CD14-positive monocyte (primary cell): ENCODE data around the gene CYP4F12. TPM values are rescaled to one million over a fixed set of nuclear protein-coding genes. Genes with fewer than 3 reads are reported as not detected.

Experiments
- DNase-seq, 3 donors: peaks; one replicate each; pipeline ENCODE4 v3.0.0-alpha.2; 2011 to 2022
- H2AFZ ChIP-seq: 2 replicates; pipeline ENCODE4 v1.6.0; 2012; ENCODE audit warnings: mild to moderate bottlenecking, low read depth, low read length, inconsistent platforms; ENCODE audit not compliant: insufficient read depth, poor library complexity, severe bottlenecking
- H3K27ac ChIP-seq, 2 donors: 1 replicate in 1 of 2; 2 replicates in 1 of 2; pipeline ENCODE4 v1.5.1; 2012 to 2013; ENCODE audit warnings: low read length in 2 of 2, control low read depth in 1 of 2, inconsistent platforms in 1 of 2, low read depth in 1 of 2, mild to moderate bottlenecking in 1 of 2
- H3K27me3 ChIP-seq, 2 donors: one replicate each; pipeline versions ENCODE4 v1.6.0 to v1.6.1; 2011 to 2013; ENCODE audit warnings: low read length in 2 of 2; ENCODE audit not compliant: control insufficient read depth in 2 of 2, insufficient read depth in 2 of 2
- H3K36me3 ChIP-seq, 2 donors: replicated peaks in 1 of 2; 1 replicate in 1 of 2; 2 replicates in 1 of 2; pipeline versions ENCODE4 v1.5.1 to v1.6.1; 2012 to 2013; ENCODE audit warnings: low read length in 2 of 2, control low read depth in 1 of 2, inconsistent platforms in 1 of 2, mild to moderate bottlenecking in 1 of 2; ENCODE audit not compliant: insufficient read depth in 2 of 2, control insufficient read depth in 1 of 2
- H3K4me1 ChIP-seq, 2 donors: 1 replicate in 1 of 2; 2 replicates in 1 of 2; pipeline versions ENCODE4 v1.5.1 to v1.6.1; 2012 to 2013; ENCODE audit warnings: low read length in 2 of 2, control low read depth in 1 of 2, inconsistent platforms in 1 of 2, mild to moderate bottlenecking in 1 of 2, moderate library complexity in 1 of 2; ENCODE audit not compliant: insufficient read depth in 2 of 2, control insufficient read depth in 1 of 2
- H3K4me2 ChIP-seq: replicated peaks from 2 replicates; pipeline ENCODE3; 2012; ENCODE audit warnings: low read length, moderate library complexity, mild to moderate bottlenecking; ENCODE audit not compliant: poor library complexity, severe bottlenecking; ENCODE audit errors: extremely low read depth
- H3K4me3 ChIP-seq, 3 experiments: fragments of 200-600 bp in 1 of 3; sonication (generic) in 1 of 3; replicated peaks in 1 of 3; 1 replicate in 2 of 3; 2 replicates in 1 of 3; pipeline ENCODE4 v1.5.1; 2011 to 2013; ENCODE audit warnings: low read length in 3 of 3, mild to moderate bottlenecking in 3 of 3, control low read depth in 2 of 3, low read depth in 2 of 3, inconsistent platforms in 1 of 3, moderate library complexity in 1 of 3
- H3K79me2 ChIP-seq: 2 replicates; pipeline ENCODE4 v1.6.0; 2012; ENCODE audit warnings: mild to moderate bottlenecking, control low read depth, inconsistent platforms, low read length, moderate library complexity; ENCODE audit not compliant: insufficient read depth
- H3K9ac ChIP-seq: 2 replicates; pipeline ENCODE4 v1.6.0; 2017; ENCODE audit warnings: low read length, mild to moderate bottlenecking; ENCODE audit not compliant: insufficient read depth, poor library complexity, severe bottlenecking
- H3K9me3 ChIP-seq, 2 donors: replicated peaks in 1 of 2; 1 replicate in 1 of 2; 2 replicates in 1 of 2; pipeline versions ENCODE4 v1.5.1 to v1.6.1; 2012 to 2013; ENCODE audit warnings: low read length in 2 of 2, control low read depth in 1 of 2; ENCODE audit not compliant: control insufficient read depth in 1 of 2, insufficient read depth in 1 of 2
- H4K20me1 ChIP-seq: 2 replicates; pipeline ENCODE4 v1.6.0; 2012; ENCODE audit warnings: mild to moderate bottlenecking, low read length, control low read depth, moderate library complexity; ENCODE audit not compliant: insufficient read depth
- H3K27ac Mint-ChIP-seq, 7 donors: one replicate each; pipeline ENCODE4 v1.8.0; 2020; ENCODE audit warnings: mild to moderate bottlenecking in 7 of 7, mixed read lengths in 7 of 7, moderate library complexity in 6 of 7, inconsistent platforms in 2 of 7
- H3K27me3 Mint-ChIP-seq, 3 donors: one replicate each; pipeline ENCODE4 v1.8.0; 2021 to 2022; ENCODE audit warnings: low read depth in 3 of 3, mild to moderate bottlenecking in 3 of 3, mixed read lengths in 3 of 3, moderate library complexity in 3 of 3, inconsistent platforms in 1 of 3
- H3K36me3 Mint-ChIP-seq, 2 donors: one replicate each; pipeline ENCODE4 v1.8.0; 2020; ENCODE audit warnings: mixed read lengths in 2 of 2, inconsistent platforms in 1 of 2, mild to moderate bottlenecking in 1 of 2
- H3K4me1 Mint-ChIP-seq: one replicate; pipeline ENCODE4 v1.8.0; 2020; ENCODE audit warnings: mild to moderate bottlenecking, mixed read lengths
- H3K4me3 Mint-ChIP-seq, 2 donors: one replicate each; pipeline ENCODE4 v1.8.0; 2020; ENCODE audit warnings: mild to moderate bottlenecking in 2 of 2, mixed read lengths in 2 of 2, moderate library complexity in 1 of 2
- H3K9me3 Mint-ChIP-seq, 7 donors: one replicate each; pipeline ENCODE4 v1.8.0; 2020 to 2022; ENCODE audit warnings: mixed read lengths in 7 of 7, mild to moderate bottlenecking in 6 of 7, moderate library complexity in 6 of 7, inconsistent platforms in 2 of 7
- CTCF ChIP-seq: fragments of 200-600 bp; IDR thresholded peaks from one replicate; pipeline ENCODE4 v1.8.0; 2022; ENCODE audit warnings: antibody characterized with exemption, mild to moderate bottlenecking
- WGBS: methylation state at CpG from one replicate; pipeline ENCODE4 v1.1.5; 2013; ENCODE audit warnings: missing lambda C conversion rate; ENCODE audit not compliant: insufficient coverage; 5-methylcytosine and 5-hydroxymethylcytosine counted together
- intact Hi-C, 2 donors: fragments of 100-400 bp; cut with micrococcal nuclease; formaldehyde crosslinking; loops; one replicate each; pipeline versions ENCODE4 v1.15.0 to v1.15.1; 2023
- polyA plus RNA-seq, 3 donors: library from polyadenylated mRNA; depleted of rRNA in 1 of 3; unstranded in 2 of 3; stranded (reverse) in 1 of 3; fragments of 300-500 nt in 2 of 3; fragments of >200 nt in 1 of 3; fragmentation: Illumina TruSeq in 2 of 3; gene quantifications; 1 replicate in 2 of 3; 2 replicates in 1 of 3; pipeline ENCODE4 v1.2.3, GENCODE V29; 2012 to 2021

Gene CYP4F12
- polyA plus RNA-seq, 3 donors = 0.09 TPM; not detected in 2

GRCh38 chr19:15722956-15723355 is 50.1 kb downstream of the CYP4F12 start:
- H3K27ac ChIP-seq = no peak overlapping the region
- no peaks in the 10 kb centered on the region for H4K20me1 ChIP-seq
- WGBS = 25% methylated on average over 25 of the region's 25 CpGs
- DNase-seq = no peak
- no peak overlapping the region for H3K9ac ChIP-seq
- Mint-ChIP-seq H3K27ac (no peak overlapping the region), H3K4me3 (peak overlapping the region in 1 of 2 donors; percentile 79), H3K27me3 (peaks cover 19 to 55% (median 41%) of the 10 kb centered on the region in 3 donors), H3K9me3 (peaks cover 0 to 5% (median 0%) of the 10 kb centered on the region in 7 donors), H3K36me3 (no peaks in the 10 kb centered on the region), H3K4me1 (no peaks in the 10 kb centered on the region)
- H3K27me3 ChIP-seq = peaks cover 9 to 36% of the 10 kb centered on the region in 2 donors
- H3K4me1 ChIP-seq = no peaks in the 10 kb centered on the region
- no peaks in the 10 kb centered on the region for H3K36me3 ChIP-seq
- intact Hi-C loops = no loop called here
- no peak overlapping the region for H2AFZ ChIP-seq
- no peaks in the 10 kb centered on the region for H3K79me2 ChIP-seq
- no peak overlapping the region for H3K4me2 ChIP-seq
- no peak overlapping the region for H3K4me3 ChIP-seq
- no peaks in the 10 kb centered on the region for H3K9me3 ChIP-seq
- no peak for TF ChIP-seq CTCF

GRCh38 chr19:15727724-15728123 is 54.8 kb downstream of the CYP4F12 start, which contains the start of gene OR10H2:
TSS of gene OR10H2 (plus strand) at chr19:15728024. CDS start at chr19:15728044, 20 bp downstream.
- H3K4me2 ChIP-seq = no peak within 1 kb of the TSS
- H3K9me3 Mint-ChIP-seq = peaks cover 0 to 5% (median 0%) of the 10 kb centered on the region in 7 donors
- TF ChIP-seq CTCF = no peak
- peaks cover 12 to 40% (median 32%) of the 10 kb centered on the region in 3 donors for H3K27me3 Mint-ChIP-seq
- peaks cover 11 to 17% of the 10 kb centered on the region in 2 donors for H3K27me3 ChIP-seq
- 80% methylated on average over 3 of the region's 5 CpGs for WGBS
- no peaks in the 10 kb centered on the region for H3K79me2 ChIP-seq
- H3K4me1 Mint-ChIP-seq = no peaks in the 10 kb centered on the region
- H3K36me3 ChIP-seq = no peaks in the 10 kb centered on the region
- H3K36me3 Mint-ChIP-seq = no peaks in the 10 kb centered on the region
- no peak within 1 kb of the TSS for H3K27ac Mint-ChIP-seq
- H3K9me3 ChIP-seq = no peaks in the 10 kb centered on the region
- intact Hi-C loops = no loop called here
- no peak within 1 kb of the TSS for H3K9ac ChIP-seq
- DNase-seq = no peak
- no peak within 1 kb of the TSS for H2AFZ ChIP-seq
- no peak within 1 kb of the TSS for H3K4me3 ChIP-seq
- no peak within 1 kb of the TSS for H3K4me3 Mint-ChIP-seq
- H4K20me1 ChIP-seq = no peaks in the 10 kb centered on the region
- H3K27ac ChIP-seq = no peak within 1 kb of the TSS
- H3K4me1 ChIP-seq = no peaks in the 10 kb centered on the region
